HepG2 (cell line): Measurements from ENCODE around the gene MRPL20.

Experiments used
- HDAC2 ChIP-seq: sonication (generic); formaldehyde crosslinking; IDR thresholded peaks from 2 replicates; pipeline ENCODE4 v1.4.0; 2020; ENCODE audit warnings: missing genetic modification reagents
- POLR2A ChIP-seq, 2 experiments: IDR thresholded peaks; 2 replicates each; pipeline ENCODE4 v1.6.1; 2011; ENCODE audit warnings: low read depth in 2 of 2, low read length in 2 of 2, mild to moderate bottlenecking in 1 of 2, moderate library complexity in 1 of 2; ENCODE audit not compliant: insufficient read depth in 1 of 2
- RFX5 ChIP-seq: IDR thresholded peaks from 2 replicates; pipeline ENCODE4 v1.6.1; 2011; ENCODE audit warnings: low read depth, low read length, improper control_type of control experiment
- ZNF766 ChIP-seq: sonication (generic); formaldehyde crosslinking; IDR thresholded peaks from 2 replicates; pipeline ENCODE4 v1.5.0; 2020; ENCODE audit warnings: missing genetic modification reagents, borderline replicate concordance
- TF ChIP-seq, protein P1 (sequence below): IDR thresholded peaks from 2 replicates; pipeline ENCODE4 v1.6.1; 2016; ENCODE audit warnings: missing compliant biosample characterization, missing genetic modification reagents, borderline replicate concordance
- TF ChIP-seq, protein P2 (sequence below): sonication (generic); formaldehyde crosslinking; IDR thresholded peaks from 2 replicates; pipeline ENCODE4 v1.5.0; 2020; ENCODE audit warnings: mild to moderate bottlenecking, missing genetic modification reagents, moderate library complexity

DNA sequence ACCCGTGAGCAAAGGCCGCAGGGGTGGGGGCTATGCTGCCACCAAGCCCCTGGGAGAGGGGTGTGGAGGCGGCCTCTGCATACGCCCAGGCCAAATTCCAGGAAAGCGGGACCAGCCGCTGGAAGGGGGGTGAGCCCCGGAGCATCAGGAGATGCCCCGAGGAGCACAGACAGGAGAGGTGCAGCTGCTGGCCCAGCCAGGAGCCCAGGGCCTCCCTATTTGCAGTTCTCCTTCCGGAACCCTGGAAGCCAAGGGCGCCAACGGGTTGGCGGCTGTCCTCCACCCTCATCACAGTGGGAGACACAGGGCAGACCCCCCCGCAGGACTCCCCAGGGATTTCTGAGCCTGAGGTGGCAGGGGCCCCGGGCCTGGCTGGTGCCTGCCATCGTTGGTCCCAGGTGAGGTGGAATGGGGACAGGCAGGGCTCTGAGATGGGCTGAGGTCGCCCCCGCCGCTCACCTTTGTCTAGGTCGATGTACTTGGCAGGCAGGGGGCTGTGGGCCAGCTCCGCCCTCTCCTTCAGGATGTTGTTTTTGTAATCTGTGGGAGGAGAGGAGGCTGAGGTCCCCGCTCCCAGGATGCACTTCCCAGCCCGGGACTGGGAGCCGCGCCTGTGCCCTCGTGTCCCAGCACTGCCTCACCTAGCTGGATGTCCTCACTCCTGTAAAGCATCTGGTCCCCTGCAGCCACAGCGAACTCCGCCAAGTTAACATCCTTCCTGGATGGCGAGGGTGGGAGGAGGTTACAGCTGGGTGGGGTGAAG is 53.5 kb downstream of the MRPL20 start:
- TF ChIP-seq HDAC2 (CRISPR knock-in tag) (no peak), POLR2A (IDR thresholded peaks at IDR 0.05; ENCODE audit: insufficient read depth in 1 of 2, low read depth in 2 of 2, low read length in 2 of 2) (no peak), RFX5 (no peak), ZNF766 (CRISPR knock-in tag) (no peak)
- TF ChIP-seq, protein P1, sequence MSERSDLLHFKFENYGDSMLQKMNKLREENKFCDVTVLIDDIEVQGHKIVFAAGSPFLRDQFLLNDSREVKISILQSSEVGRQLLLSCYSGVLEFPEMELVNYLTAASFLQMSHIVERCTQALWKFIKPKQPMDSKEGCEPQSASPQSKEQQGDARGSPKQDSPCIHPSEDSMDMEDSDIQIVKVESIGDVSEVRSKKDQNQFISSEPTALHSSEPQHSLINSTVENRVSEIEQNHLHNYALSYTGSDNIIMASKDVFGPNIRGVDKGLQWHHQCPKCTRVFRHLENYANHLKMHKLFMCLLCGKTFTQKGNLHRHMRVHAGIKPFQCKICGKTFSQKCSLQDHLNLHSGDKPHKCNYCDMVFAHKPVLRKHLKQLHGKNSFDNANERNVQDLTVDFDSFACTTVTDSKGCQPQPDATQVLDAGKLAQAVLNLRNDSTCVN = no peak
- TF ChIP-seq, protein P2, sequence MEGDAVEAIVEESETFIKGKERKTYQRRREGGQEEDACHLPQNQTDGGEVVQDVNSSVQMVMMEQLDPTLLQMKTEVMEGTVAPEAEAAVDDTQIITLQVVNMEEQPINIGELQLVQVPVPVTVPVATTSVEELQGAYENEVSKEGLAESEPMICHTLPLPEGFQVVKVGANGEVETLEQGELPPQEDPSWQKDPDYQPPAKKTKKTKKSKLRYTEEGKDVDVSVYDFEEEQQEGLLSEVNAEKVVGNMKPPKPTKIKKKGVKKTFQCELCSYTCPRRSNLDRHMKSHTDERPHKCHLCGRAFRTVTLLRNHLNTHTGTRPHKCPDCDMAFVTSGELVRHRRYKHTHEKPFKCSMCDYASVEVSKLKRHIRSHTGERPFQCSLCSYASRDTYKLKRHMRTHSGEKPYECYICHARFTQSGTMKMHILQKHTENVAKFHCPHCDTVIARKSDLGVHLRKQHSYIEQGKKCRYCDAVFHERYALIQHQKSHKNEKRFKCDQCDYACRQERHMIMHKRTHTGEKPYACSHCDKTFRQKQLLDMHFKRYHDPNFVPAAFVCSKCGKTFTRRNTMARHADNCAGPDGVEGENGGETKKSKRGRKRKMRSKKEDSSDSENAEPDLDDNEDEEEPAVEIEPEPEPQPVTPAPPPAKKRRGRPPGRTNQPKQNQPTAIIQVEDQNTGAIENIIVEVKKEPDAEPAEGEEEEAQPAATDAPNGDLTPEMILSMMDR (CRISPR knock-in tag) = no peak
